Muscle layer of colon (tissue), 2 donors: ENCODE results near the gene MARS1.
"Not testable (repeated sequence)": the region's sequence is repeated elsewhere in the genome, so short reads cannot be mapped to it uniquely, and the experiment has no call there.

Experiments used
- H3K27ac ChIP-seq: one replicate; pipeline ENCODE4 v1.7.0; 2013; ENCODE audit warnings: low read depth, mild to moderate bottlenecking, low read length, moderate library complexity
- H3K27me3 ChIP-seq, 2 donors: one replicate each; pipeline ENCODE4 v1.7.0; 2013; ENCODE audit warnings: low read length in 2 of 2, mild to moderate bottlenecking in 2 of 2; ENCODE audit not compliant: insufficient read depth in 2 of 2, control insufficient read depth in 1 of 2
- H3K36me3 ChIP-seq: one replicate; pipeline ENCODE4 v1.7.0; 2013; ENCODE audit warnings: mild to moderate bottlenecking, low read length; ENCODE audit not compliant: insufficient read depth
- H3K4me1 ChIP-seq: one replicate; pipeline ENCODE4 v1.7.0; 2013; ENCODE audit warnings: mild to moderate bottlenecking, low read length; ENCODE audit not compliant: insufficient read depth
- H3K4me3 ChIP-seq, 2 donors: one replicate each; pipeline ENCODE4 v1.7.0; 2013; ENCODE audit warnings: low read length in 2 of 2, low read depth in 1 of 2, mild to moderate bottlenecking in 1 of 2, moderate library complexity in 1 of 2
- H3K9ac ChIP-seq: one replicate; pipeline ENCODE4 v1.7.0; 2013; ENCODE audit warnings: low read length
- H3K9me3 ChIP-seq: one replicate; pipeline ENCODE4 v1.7.0; 2013; ENCODE audit warnings: mild to moderate bottlenecking, low read length
- donor health status: abdominal sarcoma.
- donor health status: Adenocarcinoma of cecum.

The MARS1 gene

DNA sequence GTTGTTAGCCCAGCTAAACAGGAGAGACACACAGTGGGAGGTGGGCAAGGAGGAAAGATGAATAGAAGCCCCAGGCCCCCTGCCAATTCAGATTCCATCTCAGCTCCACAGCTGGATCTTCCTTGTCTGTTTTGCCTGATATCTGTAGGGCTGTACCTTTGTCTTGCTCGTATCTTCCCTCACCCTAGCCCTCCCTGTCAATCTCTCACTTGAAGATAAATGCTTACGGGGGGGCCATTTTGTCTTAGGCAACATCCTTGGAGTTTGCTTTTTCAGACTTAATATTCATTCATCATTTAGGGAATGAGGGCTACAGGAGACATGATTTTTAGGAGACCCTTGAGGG is 64.4 kb downstream of the MARS1 start:
- no peaks in the 10 kb centered on the region for H3K36me3 ChIP-seq
- peaks cover 6 to 20% of the 10 kb centered on the region in 2 donors for H3K27me3 ChIP-seq
- no peak overlapping the region for H3K27ac ChIP-seq
- H3K4me1 ChIP-seq: peaks cover 13% of the 10 kb centered on the region
- no peak overlapping the region for H3K9ac ChIP-seq
- no peak overlapping the region for H3K4me3 ChIP-seq
- H3K9me3 ChIP-seq: no peaks in the 10 kb centered on the region

DNA sequence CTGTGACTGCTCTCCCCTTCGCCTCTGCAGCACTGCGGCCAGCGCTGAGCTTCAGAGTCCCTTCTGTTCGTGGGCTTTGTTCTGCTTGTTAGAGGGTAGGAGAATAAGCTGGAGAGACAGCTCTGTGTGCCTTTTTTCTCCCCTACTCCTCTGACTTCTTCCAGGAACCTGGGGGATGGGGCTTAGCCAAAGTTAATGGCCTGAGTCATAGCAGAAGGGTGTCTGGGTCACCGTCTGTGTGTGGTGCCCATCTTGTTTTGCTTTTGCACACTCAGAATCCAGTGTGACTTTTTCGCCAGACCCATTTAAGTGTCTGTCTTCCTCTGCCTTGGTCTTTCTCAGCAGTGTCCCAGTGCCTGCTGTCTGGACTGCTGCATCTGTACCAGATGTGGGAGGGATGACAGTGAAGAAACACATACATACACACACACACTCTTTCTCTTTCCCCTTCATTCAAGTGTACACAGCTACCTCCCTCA is 65.0 kb downstream of the MARS1 start:
- Histone ChIP-seq H3K9ac (no peak overlapping the region), H3K27ac (no peak overlapping the region), H3K4me3 (no peak overlapping the region), H3K4me1 (peaks cover 7% of the 10 kb centered on the region), H3K9me3 (no peaks in the 10 kb centered on the region), H3K36me3 (no peaks in the 10 kb centered on the region), H3K27me3 (peaks cover 6 to 20% of the 10 kb centered on the region in 2 donors)

DNA sequence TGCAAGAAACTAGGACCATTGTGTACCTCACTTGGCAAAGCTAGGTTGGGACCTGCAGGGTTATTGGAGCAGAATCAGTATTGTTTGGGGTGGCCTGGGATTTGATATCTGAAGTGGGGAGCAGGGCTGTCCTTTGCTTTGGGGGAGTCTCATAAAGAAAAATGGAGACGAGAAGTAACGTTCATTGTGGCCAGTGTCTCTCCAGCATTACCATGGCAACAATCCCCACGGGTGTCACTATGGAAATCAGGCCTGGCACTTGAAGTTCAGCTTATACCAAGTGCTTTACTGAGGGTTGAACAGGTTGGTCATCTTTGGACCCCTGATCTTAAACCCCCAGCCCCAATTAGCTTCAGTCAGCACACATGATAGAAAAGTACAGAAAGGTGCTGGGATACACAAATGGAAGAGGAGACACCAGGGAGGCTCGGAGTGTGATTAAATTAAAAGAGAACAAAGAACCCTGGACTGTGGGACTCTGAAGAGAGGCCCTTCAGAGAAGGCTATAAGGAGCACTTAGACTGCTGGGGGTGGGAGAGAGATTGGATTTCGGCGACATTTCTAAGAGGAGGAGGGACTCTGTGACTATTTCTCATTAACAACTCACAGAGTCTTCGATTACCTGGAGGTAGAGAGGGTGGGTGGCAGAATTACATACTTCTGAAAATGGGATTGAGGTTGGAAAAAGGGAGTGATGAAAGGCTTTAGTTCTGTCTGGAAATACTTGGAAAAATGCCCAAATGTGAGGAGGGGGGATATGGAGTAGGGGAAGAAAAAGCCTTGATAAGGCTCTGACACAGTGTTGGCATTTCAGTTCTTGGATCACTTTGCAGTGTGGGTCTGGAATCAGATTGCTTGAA is 65.7 kb downstream of the MARS1 start:
- Histone ChIP-seq H3K9ac (no peak overlapping the region), H3K27ac (no peak overlapping the region), H3K4me3 (no peak overlapping the region), H3K4me1 (peaks cover 7% of the 10 kb centered on the region), H3K9me3 (no peaks in the 10 kb centered on the region), H3K36me3 (no peaks in the 10 kb centered on the region), H3K27me3 (peaks cover 6 to 19% of the 10 kb centered on the region in 2 donors)

DNA sequence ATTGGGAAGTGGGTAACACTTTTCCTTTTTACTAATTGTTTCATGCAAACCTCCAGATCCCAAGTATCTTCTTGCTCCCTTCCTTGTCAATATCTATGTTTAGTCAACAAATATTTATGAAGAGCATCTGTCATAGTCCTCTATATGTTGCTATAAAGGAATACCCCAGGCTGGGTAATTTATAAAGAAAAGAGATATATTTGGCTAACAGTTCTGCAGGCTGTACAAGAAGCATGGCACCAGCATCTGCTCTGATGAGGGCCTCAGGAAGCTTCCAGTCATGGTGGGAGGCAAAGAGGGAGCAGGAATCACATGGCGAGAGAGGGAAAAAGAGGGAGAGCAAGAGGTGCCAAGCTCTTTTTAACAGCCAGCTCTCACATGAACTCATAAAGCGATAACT is 66.6 kb downstream of the MARS1 start:
- H3K27me3 ChIP-seq: peaks cover 2 to 10% of the 10 kb centered on the region in 2 donors
- H3K36me3 ChIP-seq: no peaks in the 10 kb centered on the region
- H3K9ac ChIP-seq: no peak overlapping the region
- H3K4me3 ChIP-seq: no peak overlapping the region
- H3K4me1 ChIP-seq: peaks cover 4% of the 10 kb centered on the region
- H3K9me3 ChIP-seq: no peaks in the 10 kb centered on the region
- no peak overlapping the region for H3K27ac ChIP-seq

DNA sequence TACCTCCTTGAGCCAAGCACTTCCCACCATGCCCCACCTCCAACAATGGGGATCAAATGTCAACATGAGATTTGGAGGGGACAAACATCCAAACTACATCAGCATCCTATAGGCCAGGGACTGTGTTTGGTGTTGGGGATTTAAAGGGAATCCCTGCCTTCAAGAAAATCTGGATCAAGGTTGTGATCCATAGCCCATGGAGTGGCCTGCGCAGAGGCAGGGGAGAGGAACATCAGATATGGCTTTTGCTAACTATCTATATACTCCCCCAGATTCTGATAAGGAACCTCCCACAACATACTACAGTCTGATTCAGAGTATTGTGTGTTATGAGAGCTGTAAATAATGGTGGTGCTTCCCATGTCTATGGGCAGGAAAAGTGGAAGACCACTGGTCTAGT is 67.0 kb downstream of the MARS1 start:
- Histone ChIP-seq H3K4me3 (no peak overlapping the region), H3K9me3 (no peaks in the 10 kb centered on the region), H3K4me1 (no peaks in the 10 kb centered on the region), H3K27me3 (peaks cover 0 to 8% of the 10 kb centered on the region in 2 donors), H3K9ac (no peak overlapping the region), H3K36me3 (no peaks in the 10 kb centered on the region), H3K27ac (no peak overlapping the region)

DNA sequence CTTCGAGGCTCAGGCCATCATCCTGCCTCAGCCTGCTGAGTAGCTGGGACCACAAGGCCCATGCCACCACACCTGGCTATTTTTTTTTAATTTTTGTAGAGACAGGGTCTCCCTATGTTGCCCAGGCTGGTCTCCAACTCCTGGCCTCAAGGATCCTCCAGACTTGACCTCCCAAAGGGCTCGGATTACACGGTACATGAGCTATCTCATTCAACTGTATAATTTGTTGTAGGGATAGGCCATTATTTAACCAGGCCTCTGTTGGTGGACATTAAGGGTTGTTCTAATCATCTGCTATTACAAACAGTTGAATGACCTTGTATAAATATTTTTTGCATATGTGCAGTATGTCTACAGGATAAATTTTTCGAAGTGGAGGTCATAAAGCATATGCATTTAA is 71.0 kb downstream of the MARS1 start:
- Histone ChIP-seq H3K36me3 (no peaks in the 10 kb centered on the region), H3K9me3 (no peaks in the 10 kb centered on the region), H3K27me3 (no peaks in the 10 kb centered on the region), H3K4me3 (no peak overlapping the region), H3K9ac (no peak overlapping the region), H3K4me1 (no peaks in the 10 kb centered on the region), H3K27ac (no peak overlapping the region)

DNA sequence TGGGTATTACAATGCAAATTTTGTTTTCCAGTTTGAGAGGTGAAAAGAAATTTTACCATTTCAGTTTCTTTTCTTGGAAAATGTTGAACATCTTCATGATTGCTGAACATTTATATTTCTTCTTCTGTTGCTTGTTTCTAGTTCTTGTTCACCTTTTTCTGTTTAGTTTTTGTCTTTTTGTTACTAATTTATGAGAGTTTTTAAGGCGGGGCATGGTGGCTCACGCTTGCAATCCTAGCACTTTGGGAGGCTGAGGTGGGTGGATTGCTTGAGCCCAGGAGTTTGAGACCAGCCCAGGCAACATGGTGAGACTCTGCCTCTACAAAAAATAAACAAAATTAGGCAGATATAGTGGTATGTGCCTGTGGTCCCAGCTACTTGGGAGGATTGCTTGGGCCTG is 72.6 kb downstream of the MARS1 start:
- Histone ChIP-seq H3K27ac (no peak overlapping the region), H3K36me3 (no peaks in the 10 kb centered on the region), H3K4me1 (no peaks in the 10 kb centered on the region), H3K9ac (no peak overlapping the region), H3K4me3 (no peak overlapping the region), H3K9me3 (no peaks in the 10 kb centered on the region), H3K27me3 (no peaks in the 10 kb centered on the region)

DNA sequence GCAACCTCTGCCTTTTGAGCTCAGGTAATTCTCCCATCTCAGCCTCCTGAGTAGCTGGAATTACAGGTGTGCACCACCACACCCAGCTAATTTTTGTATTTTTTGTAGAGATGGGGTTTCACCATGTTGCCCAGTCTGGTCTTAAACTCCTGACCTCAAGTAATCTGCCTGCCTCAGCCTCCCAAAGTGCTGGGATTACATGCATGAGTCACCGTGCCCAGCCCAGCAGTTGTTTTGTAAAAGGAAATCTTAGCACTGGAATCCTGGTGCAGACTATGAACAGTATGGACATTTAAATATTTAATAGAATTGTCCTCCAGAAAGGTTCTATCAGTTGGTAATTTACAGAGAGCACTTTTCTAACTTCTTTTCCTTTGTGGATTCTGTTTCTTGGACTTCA is 73.2 kb downstream of the MARS1 start:
- H3K27me3 ChIP-seq, H3K36me3 ChIP-seq, H3K9me3 ChIP-seq, H3K9ac ChIP-seq, H3K4me3 ChIP-seq, H3K4me1 ChIP-seq, H3K27ac ChIP-seq: not testable (repeated sequence)

DNA sequence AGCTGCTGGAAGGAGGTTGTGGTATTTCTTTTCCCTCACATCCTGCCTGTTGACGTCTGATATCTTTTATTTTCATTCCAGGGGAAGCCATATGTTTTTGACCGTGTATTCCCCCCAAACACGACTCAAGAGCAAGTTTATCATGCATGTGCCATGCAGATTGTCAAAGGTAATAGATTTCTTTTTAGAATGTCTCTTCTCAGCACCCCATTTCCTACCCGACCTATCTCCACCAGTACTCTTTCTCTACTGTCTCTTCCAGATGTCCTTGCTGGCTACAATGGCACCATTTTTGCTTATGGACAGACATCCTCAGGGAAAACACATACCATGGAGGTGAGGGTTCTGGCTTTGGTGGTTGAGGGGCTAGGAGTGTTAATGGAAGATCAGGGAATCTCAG is 75.5 kb downstream of the MARS1 start:
- no peak overlapping the region for H3K4me3 ChIP-seq
- H3K27me3 ChIP-seq: no peaks in the 10 kb centered on the region
- H3K9me3 ChIP-seq: no peaks in the 10 kb centered on the region
- no peaks in the 10 kb centered on the region for H3K4me1 ChIP-seq
- H3K9ac ChIP-seq: no peak overlapping the region
- H3K36me3 ChIP-seq: no peaks in the 10 kb centered on the region
- H3K27ac ChIP-seq: no peak overlapping the region

DNA sequence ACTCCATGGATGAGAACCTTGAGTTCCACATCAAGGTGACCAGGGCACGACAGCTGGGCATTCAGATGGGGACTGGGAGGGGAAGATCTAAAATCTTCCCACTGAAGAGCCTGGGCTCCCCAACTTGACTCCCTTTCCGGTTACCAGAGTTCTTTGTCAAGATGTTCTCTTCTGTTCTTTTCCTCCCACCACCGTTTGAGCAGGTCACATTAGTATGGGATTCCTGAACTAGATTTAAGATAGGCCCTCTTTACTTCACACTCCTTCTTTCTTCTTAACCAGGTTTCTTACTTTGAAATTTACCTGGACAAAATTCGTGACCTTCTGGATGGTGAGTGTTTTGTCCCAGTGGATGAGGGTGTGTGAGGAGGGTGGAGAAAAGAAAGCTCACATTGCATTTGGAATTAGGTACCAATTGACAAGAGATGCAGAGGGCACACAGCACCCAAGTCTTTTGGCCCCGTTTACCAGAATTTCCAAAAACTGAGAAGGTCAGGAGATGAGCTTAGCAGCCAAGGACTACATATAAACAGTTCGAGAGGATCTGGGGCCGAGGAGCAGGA is 76.4 kb downstream of the MARS1 start:
- Histone ChIP-seq H3K9ac (no peak overlapping the region), H3K27me3 (no peaks in the 10 kb centered on the region), H3K4me1 (no peaks in the 10 kb centered on the region), H3K27ac (no peak overlapping the region), H3K9me3 (no peaks in the 10 kb centered on the region), H3K36me3 (no peaks in the 10 kb centered on the region), H3K4me3 (no peak overlapping the region)
